GM23338 (cell line): ENCODE data around the gene GNAT1.

Source experiments
- EZH2 ChIP-seq: fragments of 200-600 bp; sonication (generic); IDR thresholded peaks from one replicate; pipeline ENCODE4 v1.8.0; 2017; ENCODE audit warnings: antibody characterized with exemption, mild to moderate bottlenecking, low read depth; ENCODE audit not compliant: unreplicated experiment
- EZH2phosphoT487 ChIP-seq: fragments of 200-600 bp; sonication (generic); IDR thresholded peaks from one replicate; pipeline ENCODE4 v1.8.1; 2018; ENCODE audit warnings: antibody characterized with exemption; ENCODE audit not compliant: unreplicated experiment
- JUNB ChIP-seq: IDR thresholded peaks from one replicate; pipeline ENCODE4 v1.6.1; 2016; ENCODE audit warnings: antibody characterized with exemption; ENCODE audit not compliant: unreplicated experiment
- POLR2AphosphoS5 ChIP-seq: IDR thresholded peaks from 2 replicates; pipeline ENCODE4 v1.6.1; 2016; ENCODE audit warnings: antibody characterized with exemption, low read depth
- ZNF114 ChIP-seq: fragments of 250-450 bp; sonication (Bioruptor Pico); IDR thresholded peaks from 2 replicates; pipeline ENCODE4 v1.5.0; 2020; ENCODE audit warnings: mild to moderate bottlenecking, moderate library complexity
- TF ChIP-seq, protein P1 (sequence below), 2 experiments: fragments of 200-600 bp in 1 of 2; sonication (generic) in 1 of 2; conservative IDR thresholded peaks; 2 replicates each; pipeline versions ENCODE4 v1.5.1 to v1.6.1; 2016 to 2017; ENCODE audit warnings: antibody characterized with exemption in 2 of 2, low read depth in 2 of 2, mild to moderate bottlenecking in 2 of 2, moderate library complexity in 1 of 2

DNA sequence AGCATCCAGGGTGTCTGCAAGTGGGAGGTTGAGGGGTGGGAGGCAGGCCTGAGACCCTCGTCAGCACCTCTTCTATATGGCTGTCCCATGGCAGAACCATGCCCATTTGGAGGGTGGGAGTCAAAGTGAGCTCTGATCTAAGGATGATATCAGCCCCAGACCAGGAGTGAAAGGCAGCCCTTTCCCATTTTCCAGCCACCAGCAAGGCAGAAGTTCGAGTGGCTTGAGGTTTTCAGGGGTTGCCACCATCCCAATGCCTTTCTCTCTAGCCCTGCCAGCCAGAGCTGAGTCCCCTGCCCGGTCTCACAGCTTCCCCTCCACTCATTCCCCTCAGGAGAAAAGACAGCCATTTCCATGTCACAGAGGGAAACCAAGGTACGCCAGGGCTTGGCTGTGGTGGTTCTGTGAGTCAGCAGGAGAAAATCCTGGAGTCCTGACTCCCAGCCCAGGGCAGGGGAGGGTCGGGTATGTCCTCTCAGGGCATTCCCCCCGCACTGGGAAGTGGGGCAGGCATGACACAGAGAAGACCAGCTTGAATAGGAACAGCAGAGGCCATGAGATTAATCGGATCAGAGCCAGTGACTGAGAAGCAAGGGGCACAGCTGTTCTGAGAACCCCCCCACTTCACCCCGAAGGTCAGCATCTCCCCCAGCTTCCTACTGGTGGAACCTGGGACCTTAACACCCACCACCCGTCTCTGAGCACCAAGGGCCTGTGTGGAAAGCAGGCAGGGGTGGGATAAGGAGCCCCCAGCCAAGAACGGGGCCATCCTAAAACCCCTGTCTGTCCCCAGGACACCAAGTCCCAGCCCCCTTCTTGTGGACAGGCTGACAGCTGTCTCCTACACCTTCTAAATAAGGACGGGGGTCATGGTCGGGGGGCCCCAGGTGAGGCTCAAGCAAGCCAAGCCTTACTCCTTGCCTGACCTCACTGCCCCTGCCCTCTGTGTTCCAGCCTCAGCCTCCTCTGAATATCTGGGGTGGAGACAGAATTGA, 12.7 kb downstream of the GNAT1 start:
- TF ChIP-seq, protein P1, sequence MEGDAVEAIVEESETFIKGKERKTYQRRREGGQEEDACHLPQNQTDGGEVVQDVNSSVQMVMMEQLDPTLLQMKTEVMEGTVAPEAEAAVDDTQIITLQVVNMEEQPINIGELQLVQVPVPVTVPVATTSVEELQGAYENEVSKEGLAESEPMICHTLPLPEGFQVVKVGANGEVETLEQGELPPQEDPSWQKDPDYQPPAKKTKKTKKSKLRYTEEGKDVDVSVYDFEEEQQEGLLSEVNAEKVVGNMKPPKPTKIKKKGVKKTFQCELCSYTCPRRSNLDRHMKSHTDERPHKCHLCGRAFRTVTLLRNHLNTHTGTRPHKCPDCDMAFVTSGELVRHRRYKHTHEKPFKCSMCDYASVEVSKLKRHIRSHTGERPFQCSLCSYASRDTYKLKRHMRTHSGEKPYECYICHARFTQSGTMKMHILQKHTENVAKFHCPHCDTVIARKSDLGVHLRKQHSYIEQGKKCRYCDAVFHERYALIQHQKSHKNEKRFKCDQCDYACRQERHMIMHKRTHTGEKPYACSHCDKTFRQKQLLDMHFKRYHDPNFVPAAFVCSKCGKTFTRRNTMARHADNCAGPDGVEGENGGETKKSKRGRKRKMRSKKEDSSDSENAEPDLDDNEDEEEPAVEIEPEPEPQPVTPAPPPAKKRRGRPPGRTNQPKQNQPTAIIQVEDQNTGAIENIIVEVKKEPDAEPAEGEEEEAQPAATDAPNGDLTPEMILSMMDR (conservative IDR thresholded peaks at IDR 0.05; ENCODE audit: low read depth in 2 of 2) = no peak
- TF ChIP-seq EZH2phosphoT487 (no peak), JUNB (no peak), POLR2AphosphoS5 (no peak), EZH2 (no peak), ZNF114 (no peak)
